Sigmoid colon (tissue), 4 donors: ENCODE data around the gene BMPER.

ENCODE experiments used
- CTCF ChIP-seq, 4 experiments: fragments of 450-650 bp in 3 of 4; fragments of 200-600 bp in 1 of 4; IDR thresholded peaks; one replicate each; pipeline ENCODE4 v1.5.1; 2016 to 2019; ENCODE audit warnings: antibody characterized with exemption in 4 of 4, mild to moderate bottlenecking in 3 of 4, moderate library complexity in 2 of 4
- EP300 ChIP-seq, 4 donors: sonication (generic); formaldehyde crosslinking; IDR thresholded peaks; one replicate each; pipeline ENCODE4 v1.6.1; 2017; ENCODE audit warnings: antibody characterized with exemption in 4 of 4
- POLR2A ChIP-seq, 2 donors: fragments of 450-650 bp; IDR thresholded peaks; one replicate each; pipeline ENCODE4 v1.6.1; 2016; ENCODE audit warnings: antibody characterized with exemption in 2 of 2, mild to moderate bottlenecking in 2 of 2, moderate library complexity in 2 of 2
- POLR2AphosphoS5 ChIP-seq, 4 donors: sonication (generic); formaldehyde crosslinking; IDR thresholded peaks; one replicate each; pipeline ENCODE4 v1.6.1; 2017; ENCODE audit warnings: antibody characterized with exemption in 4 of 4

DNA sequence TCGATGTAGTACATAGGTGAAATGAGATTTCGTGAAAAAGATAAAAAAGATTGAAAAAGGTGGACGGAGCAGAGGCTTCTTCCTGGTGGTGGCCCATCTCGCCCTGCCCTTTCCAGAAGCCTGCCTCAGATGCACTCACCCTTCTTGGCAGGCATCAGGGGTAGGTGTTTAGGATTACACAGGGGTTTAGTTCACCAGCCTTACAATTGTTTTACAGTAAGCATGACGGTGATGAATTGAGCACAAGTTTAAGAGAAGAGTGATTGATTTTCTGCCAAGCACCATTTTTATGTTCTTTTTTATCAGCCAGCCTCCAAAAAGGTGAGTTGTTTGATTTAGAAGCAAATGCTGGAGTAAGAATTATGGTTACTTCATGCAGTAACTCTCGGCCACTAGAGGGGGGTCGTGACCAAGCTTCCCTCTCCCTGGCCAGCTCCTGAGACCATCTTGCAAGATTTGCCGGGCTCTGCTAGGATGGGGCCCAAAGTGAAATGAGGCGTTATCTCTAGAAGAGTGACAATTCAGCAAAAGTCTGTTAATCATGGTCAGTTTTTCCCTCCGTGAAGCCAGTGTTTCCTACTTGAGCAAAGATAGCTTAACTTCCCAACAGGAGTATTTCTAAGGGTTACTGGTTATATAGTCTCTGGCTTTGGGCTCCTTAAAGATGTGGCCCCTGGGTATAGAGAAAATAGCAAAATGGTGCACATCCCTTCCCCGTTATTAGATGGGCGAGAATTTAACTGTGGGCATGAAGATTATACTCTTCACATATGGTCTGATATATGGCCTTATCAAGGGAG lies 228.8 kb downstream of the BMPER start:
- no peak for TF ChIP-seq POLR2A (IDR thresholded peaks at IDR 0.05)
- peak in 2 of 4 experiments; percentile 25 to 69 for TF ChIP-seq CTCF (IDR thresholded peaks at IDR 0.05)
- TF ChIP-seq EP300 (IDR thresholded peaks at IDR 0.05) = no peak
- no peak for TF ChIP-seq POLR2AphosphoS5 (IDR thresholded peaks at IDR 0.05)
